Measurements from ENCODE around the gene CCNY. TPM values are rescaled to one million over a fixed set of nuclear protein-coding genes. Genes with fewer than 3 reads are reported as not detected.

CCNY gene
- total RNA-seq, 3 donors from 2014 or later, result 28.7 to 41.0 (median 36.1) TPM

GRCh38 chr10:35334297-35334696, 2.0 kb upstream of the CCNY start:
- Histone ChIP-seq H3K27ac (no peak overlapping the region), H3K27me3 (no peaks in the 10 kb centered on the region), H3K4me3 (peak overlapping the region in 2 of 3 donors; percentile 79 to 99), H3K4me1 (peaks cover 0 to 13% of the 10 kb centered on the region in 2 donors), H3K9me3 (no peaks in the 10 kb centered on the region), H3K36me3 (no peaks in the 10 kb centered on the region)
- intact Hi-C loops (cut with DNase I; ENCODE audit: low total_unique reads), result no loop called here
- TF ChIP-seq POLR2AphosphoS5 (IDR thresholded peaks at IDR 0.05), result no peak
- no peak for DNase-seq (ENCODE audit: low spot score in 2 of 2)

DNA sequence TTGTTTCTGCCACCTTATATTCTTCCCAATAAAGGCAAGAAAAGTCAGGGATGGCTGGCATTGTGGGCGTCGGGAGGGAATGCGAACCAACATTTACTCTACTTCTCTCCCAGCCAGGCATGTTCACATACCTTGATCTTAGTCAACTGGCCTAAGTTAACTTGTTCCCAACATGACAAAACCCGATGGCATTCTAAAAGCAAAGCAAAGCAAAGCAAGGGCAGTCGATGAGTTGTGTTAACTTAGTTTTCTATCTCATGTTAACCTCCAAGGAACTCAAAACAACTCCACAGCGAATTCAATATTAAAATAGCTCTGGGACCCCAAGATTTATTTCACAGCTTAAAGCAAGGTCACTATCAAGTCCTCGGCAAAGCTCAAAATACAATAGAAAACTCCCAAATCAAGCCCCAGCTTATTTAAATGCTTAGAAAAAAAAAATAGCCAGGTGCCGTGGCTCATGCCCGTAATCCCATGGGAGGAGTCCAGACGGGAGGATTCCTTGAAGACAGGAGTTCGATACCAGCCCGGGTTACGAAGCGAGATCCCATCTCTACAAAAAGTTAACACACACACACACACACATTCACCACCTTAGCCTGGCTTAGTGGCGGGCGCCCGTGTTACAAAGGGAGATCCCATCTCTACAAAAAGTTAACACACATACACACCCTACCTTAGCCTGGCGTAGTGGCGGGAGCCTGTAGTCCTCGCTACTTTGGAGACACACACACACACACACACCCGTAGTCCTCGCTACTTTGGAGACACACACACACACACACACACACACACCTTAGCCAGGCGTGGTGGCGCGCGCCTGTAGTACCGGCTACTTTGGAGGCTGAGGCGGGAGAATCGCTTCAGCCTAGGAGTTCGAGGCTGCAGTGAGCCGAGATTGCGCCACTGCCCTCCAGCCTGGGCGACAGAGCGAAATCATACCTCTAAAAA, 901 bp upstream of the CCNY start:
- Histone ChIP-seq H3K9me3 (no peaks in the 10 kb centered on the region), H3K36me3 (no peaks in the 10 kb centered on the region), H3K4me1 (peaks cover 0 to 13% of the 10 kb centered on the region in 2 donors), H3K27ac (peak overlapping the region; percentile 79 to 88), H3K27me3 (no peaks in the 10 kb centered on the region), H3K4me3 (peak overlapping the region; percentile 76 to 99 (median 79))
- no peak for DNase-seq (ENCODE audit: low spot score in 2 of 2)
- TF ChIP-seq POLR2AphosphoS5 (IDR thresholded peaks at IDR 0.05), result no peak
- TF ChIP-seq CTCF (IDR thresholded peaks at IDR 0.05), result no peak
- TF ChIP-seq POLR2A (IDR thresholded peaks at IDR 0.05), result no peak
- intact Hi-C loops (cut with DNase I; ENCODE audit: low total_unique reads), result no loop called here

- Histone ChIP-seq H3K4me1 (peaks cover 0 to 13% of the 10 kb centered on the region in 2 donors), H3K27me3 (no peaks in the 10 kb centered on the region), H3K36me3 (no peaks in the 10 kb centered on the region), H3K27ac (peak overlapping the region; percentile 46 to 88), H3K9me3 (no peaks in the 10 kb centered on the region), H3K4me3 (peak overlapping the region; percentile 76 to 99 (median 79))
- peak; percentile 31 to 56 for DNase-seq (ENCODE audit: low spot score in 2 of 2)
- TF ChIP-seq POLR2AphosphoS5 (IDR thresholded peaks at IDR 0.05) (no peak), CTCF (IDR thresholded peaks at IDR 0.05) (no peak), POLR2A (IDR thresholded peaks at IDR 0.05) (no peak)
- intact Hi-C loops (cut with DNase I; ENCODE audit: low total_unique reads), result no loop called here
These were observed 863 bp downstream of the CCNY start for GRCh38 chr10:35336921-35337823.

GRCh38 chr10:35339942-35340341, 3.6 kb downstream of the CCNY start:
- Histone ChIP-seq H3K36me3 (no peaks in the 10 kb centered on the region), H3K27ac (no peak overlapping the region), H3K9me3 (no peaks in the 10 kb centered on the region), H3K4me1 (peaks cover 0 to 7% of the 10 kb centered on the region in 2 donors), H3K27me3 (no peaks in the 10 kb centered on the region), H3K4me3 (no peak overlapping the region)
- intact Hi-C loops (cut with DNase I; ENCODE audit: low total_unique reads), result no loop called here
- no peak for DNase-seq (ENCODE audit: low spot score in 2 of 2)
- TF ChIP-seq POLR2A (IDR thresholded peaks at IDR 0.05) (no peak), CTCF (IDR thresholded peaks at IDR 0.05) (no peak), POLR2AphosphoS5 (IDR thresholded peaks at IDR 0.05) (no peak)

- intact Hi-C loops (cut with DNase I; ENCODE audit: low total_unique reads), result no loop called here
- TF ChIP-seq POLR2AphosphoS5 (IDR thresholded peaks at IDR 0.05), result no peak
- TF ChIP-seq CTCF (IDR thresholded peaks at IDR 0.05), result no peak
- no peak for TF ChIP-seq POLR2A (IDR thresholded peaks at IDR 0.05)
- DNase-seq (ENCODE audit: low spot score in 2 of 2), result no peak
- Histone ChIP-seq H3K4me1 (peaks cover 0 to 5% of the 10 kb centered on the region in 2 donors), H3K27ac (peak overlapping the region in 1 of 2 donors; percentile 27), H3K4me3 (no peak overlapping the region), H3K9me3 (no peaks in the 10 kb centered on the region), H3K36me3 (no peaks in the 10 kb centered on the region), H3K27me3 (no peaks in the 10 kb centered on the region)
These were observed 4.7 kb downstream of the CCNY start for GRCh38 chr10:35340975-35341374.
